Measurements from ENCODE around the gene TTC21A.

The TTC21A gene

DNA sequence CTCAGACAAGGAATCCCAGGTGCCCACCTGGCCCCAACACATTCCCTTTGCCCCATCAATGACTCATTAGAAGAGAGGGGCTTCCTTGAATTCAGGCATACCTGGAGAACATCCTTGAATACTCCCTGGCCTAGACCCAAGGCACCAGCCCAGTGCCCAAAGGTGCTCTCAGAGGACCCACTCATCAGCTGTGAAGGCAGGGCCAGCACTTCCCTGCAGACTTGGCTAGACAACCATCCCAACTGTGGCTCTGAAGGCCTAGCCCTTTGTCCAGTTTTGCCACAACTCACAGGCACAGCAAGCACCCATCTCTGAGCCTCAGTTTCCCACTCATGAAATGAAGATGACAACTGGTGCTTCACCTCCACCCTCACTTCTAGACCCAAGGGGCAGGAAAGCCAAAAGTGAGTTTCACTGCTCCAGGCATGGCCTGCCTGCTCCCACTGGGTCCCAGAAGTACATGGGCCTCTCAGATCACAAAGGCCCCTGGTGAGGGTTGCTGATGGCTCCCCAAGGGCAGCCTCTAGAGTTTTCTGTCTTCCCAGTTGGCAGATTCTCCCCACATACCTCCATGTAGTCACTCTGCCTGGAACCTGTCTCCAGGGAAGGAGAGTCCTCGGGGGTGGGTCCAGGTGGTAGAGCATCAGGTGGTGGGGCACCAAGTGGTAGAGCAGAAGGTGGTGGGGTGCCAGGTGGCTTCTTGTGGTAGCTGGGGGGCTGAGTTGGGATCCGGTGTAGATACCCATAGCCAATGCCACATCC is 7.6 kb upstream of the TTC21A start:
- no peak for DNase-seq

DNA sequence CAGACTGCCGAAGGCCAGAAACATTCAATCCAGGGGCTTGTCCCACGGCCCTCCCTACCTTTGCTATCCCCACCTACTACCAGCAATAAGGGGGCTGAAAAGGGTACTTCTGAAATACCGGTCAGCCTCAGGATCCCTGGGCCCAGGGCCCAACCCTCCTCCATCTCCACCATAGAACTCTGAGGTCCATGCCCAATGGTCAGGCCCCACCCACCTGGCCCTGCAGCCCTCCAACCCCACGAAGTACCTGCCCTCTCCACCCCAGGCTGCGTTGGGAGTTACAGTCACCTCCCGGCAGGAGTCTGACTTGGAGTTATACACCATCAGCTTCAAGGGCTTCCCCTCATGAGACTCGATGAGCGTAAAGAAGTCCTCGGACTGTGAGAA is 7.0 kb upstream of the TTC21A start:
- DNase-seq: no peak

DNA sequence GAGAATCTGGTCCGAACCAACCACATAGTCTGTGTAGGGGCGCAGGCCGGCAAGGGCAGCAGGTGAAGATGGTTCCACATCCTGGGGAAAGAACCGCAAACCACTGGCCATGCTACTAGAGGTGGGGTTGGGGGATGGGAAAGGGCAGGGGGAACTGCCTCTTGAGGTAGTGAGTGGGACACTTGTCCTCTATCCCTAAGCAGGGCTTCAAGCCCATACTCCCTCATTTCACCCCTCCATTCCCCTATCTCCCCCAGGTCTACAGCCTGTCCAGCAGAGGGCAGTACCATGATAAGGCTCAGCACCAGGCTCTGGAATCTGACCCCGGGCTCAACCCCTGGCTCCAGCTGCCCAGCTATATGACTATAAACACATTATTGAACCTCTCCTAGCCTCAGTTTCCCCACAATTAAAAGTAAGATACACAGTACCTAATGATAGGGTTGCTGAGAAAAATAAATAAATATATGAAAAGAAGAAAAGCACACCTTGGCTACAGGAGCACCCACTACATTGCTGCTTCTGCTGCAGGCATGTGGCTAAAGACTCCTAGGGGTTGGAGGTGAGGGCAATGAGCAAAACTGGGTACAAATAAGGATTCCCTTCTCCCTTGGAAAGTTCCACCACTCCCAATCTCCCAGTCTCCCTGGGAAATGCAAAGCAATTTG is 6.3 kb upstream of the TTC21A start:
- peak; percentile 67 to 75 (median 72) for DNase-seq

DNA sequence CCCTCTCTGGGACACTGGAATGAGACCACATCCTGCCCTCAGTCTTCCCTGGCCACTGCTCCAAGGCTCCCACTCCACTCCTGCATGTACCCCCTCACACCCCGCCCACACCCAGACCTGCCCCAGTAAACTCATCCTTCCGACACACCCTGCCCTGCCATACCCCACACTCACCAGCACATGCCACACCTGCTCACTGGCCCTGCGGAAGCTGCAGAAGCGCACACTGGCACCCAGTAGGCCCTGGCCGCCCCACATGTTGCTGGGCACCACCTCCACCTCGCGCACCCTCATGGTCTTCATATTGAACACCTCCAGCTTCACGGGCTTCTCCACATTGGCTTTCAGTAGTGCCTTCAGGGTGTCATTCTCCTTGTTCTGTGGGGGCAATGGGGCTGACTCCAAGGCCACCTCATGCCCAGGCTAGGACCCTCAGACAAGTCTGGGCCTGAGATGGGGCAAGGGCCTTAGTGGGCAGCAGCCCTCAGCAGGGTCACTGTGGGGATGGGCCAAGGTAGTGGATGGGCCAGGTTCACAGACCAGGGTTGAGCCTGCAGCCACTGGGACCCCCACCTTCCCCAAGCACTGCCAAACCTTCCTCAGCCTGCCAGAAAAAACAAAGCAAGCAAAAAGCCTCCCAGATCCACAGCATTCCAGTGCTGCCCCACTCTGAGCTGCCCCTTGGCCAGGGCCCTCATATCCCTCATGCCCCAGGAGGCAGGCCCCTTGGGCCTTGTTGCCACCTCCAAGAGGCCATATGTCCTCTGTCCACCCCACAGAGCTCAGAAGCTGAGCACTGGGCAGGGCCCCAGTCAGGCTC is 4.8 kb upstream of the TTC21A start:
- DNase-seq: no peak

DNA sequence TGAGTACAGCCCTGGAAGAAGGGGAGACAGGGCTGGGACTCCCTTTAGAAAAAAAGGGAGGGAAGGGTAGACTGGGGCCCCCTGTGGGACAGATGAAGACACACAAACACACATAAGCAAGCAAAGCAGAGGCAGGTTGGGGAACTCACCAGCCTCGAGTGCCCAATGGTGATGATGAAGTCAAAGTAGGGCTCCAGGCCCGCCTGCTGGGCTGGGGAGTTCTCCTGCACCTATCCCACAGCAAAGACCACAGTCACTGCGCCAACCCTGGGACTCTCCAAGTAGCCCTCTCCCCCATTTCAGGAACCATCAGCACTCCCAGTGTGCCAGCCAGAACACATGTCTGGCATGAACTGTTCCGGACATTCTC is 4.2 kb upstream of the TTC21A start:
- no peak for DNase-seq

DNA sequence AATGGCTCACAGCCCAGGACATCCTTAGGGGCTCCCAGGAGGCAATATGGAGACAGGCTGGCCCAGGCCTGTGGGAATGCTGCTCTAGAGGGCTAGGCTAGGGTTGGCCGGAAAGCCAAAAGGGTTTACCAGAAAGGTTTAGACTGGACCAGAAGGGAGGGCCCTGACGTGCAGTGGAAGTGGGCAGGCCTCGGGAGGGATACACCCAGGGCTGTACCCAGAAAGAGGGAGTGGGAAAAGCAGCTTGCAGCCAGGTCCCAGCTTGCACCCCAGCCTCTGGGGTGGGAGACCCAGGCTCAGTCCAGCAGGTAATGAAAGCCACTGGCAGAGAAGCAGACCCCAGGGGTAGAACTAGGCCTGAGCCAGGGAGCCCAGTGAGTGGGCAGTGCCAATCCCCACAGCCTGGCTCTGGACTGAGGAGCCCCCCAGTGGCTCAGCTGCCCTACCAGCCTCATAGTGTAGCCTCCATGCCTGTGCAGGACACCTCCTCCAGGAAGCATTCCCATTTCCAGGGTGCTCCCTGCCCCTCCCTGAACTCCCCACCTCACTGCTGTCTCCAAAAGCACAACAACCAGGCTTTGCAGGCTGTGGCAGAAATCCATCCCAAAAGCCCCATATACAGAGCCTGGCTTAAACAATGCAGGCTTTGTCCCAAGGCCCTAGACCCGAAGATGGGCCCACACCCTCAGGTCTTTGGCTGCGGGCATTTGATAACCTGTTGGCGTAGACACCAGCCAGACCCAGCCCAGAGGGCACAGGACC is 3.5 kb upstream of the TTC21A start:
- no peak for DNase-seq

DNA sequence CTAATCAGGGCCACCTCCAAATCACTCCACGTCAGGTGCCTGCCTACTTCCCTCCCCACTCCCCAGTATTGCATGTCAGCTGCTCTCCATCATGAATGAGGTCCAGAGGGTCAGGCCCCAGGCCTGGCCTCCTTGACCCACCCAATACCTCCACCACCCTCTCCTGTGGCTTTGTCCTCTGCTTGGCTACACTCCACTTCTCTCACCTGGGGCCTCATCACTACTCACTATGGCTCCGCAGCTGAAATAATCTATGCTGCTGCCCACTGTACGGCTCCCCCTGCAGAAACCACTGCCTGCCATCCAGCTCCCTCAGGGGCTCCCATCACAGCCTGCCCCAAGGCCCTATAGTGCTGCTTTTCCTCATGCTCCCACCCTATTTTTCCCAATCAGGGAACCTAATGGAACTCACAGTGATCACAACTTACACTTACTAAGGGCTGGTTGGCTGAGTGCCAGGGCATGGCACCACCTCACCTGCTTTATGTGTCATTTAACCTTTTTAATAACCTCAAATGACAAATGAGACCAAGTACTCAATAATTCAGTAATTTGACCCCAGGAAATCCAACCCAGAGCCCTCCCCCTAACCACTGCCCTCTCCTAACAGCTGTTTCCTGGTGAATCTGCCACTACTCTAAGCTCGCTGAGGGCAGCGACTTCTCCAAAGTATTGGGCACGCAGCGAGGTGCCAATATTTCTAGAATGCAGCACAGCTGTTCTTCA is 2.4 kb upstream of the TTC21A start:
- no peak for DNase-seq

DNA sequence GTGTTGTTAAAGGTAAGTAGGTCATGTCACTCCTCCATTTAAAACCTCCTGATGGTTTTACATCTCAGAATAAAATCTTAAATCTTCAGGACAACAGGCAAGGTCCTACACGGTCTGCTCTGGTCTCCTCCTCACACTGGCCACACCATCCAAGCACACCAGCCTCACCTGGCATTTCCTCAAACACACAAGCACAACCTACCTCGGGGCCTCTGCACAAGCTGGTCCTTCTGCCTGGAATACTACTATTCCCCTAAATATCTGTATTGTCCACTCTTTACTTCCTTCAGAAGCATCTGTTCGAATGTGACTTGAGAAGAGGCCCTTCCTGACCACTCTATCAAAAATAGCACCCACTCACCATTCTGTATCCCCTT is 1.8 kb upstream of the TTC21A start:
- DNase-seq: no peak

DNA sequence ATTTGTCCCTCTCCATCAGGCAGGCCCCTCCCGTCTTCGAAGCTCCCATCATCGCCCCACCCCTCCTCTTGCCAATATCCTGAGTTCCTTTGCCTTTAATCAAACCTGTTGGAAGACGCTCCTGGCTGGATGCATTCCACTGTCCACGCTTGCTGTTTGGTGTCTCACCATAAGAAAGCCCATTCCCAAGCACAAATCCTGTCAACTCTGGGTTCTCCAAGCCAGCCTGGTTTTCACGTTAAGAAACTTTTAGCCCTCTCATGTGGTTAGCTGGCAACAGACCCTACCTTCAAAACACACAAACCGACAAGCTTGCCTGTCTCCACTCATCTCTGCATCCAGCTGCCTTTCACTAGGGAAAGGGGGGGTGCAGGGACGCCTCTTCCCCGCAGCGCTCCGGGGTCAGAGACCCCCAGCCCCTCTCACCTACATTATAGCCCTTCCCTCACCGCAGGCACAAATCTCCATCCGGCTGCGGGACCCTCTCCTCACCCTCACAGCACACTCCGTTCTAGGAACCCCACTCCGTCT is 1.1 kb upstream of the TTC21A start:
- DNase-seq: no peak

DNA sequence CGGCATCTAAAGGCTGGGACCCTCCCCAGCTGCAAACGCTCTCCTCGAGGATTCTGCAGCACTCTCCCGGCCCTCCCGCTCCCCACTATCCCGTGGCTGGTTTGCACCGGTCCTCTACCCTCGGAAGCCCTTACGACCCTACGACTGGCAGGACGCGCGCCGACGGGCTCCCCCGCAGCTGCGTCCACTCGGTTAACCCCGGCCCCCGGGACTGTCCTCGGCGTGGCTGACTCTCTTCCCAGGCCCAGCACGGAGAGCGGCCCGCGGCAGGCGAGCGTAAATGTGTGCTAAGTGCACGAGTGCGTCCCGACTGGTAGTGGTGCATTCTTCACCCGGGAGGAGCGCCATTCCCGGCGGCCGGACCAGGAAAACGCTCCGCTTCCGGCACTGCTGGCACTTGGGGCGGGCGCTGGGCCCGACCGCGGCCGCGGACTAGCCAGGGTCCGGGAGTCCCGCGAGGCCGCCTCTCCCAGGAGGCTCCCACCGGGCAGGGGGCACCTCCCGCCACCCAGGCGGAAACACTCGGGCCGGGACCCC is 561 bp upstream of the TTC21A start:
- peak; percentile 51 to 72 (median 52) for DNase-seq

DNA sequence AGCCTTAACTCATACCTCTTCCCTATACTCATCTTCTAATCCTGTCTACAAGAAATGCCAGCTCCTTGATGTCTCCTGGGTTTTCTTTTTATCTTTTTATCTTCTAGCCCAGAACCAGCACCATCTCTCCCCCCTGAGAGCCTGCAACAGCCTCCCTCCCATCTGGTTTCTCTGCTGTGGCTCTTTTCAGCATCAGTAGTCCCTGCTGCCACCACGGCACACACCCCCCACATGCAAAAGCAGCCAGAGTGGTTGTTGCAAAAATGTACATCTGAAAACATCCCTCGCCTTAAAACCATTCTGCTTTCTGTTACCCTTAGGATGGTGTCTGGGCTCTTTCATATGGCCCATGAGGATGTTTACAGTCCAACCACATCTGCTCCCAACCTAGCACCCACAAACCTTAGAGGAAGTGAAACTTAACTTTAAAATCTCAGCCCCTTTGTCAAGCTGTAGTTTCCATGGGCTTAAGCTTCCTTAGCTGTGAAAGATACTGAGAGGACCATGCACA is 775 bp downstream of the TTC21A start:
- peak; percentile 42 to 69 (median 67) for DNase-seq

DNA sequence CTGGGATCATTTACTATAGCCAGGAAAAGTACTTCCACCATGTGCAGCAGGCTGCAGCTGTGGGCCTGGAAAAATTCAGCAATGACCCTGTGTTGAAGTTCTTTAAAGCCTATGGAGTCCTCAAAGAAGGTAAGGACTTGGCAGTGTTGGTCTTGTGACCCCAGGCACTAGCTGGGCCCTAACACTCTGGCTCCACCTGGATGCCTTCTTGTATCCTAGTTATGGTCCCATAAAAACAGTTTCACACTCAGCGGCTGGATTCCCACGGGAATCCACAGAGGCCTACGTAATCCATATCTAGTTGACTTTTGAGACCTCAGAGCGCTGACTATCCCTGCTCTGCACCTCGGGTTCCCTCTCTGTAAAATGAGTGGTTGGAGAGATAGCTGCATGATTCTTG is 1.6 kb downstream of the TTC21A start:
- no peak for DNase-seq

DNA sequence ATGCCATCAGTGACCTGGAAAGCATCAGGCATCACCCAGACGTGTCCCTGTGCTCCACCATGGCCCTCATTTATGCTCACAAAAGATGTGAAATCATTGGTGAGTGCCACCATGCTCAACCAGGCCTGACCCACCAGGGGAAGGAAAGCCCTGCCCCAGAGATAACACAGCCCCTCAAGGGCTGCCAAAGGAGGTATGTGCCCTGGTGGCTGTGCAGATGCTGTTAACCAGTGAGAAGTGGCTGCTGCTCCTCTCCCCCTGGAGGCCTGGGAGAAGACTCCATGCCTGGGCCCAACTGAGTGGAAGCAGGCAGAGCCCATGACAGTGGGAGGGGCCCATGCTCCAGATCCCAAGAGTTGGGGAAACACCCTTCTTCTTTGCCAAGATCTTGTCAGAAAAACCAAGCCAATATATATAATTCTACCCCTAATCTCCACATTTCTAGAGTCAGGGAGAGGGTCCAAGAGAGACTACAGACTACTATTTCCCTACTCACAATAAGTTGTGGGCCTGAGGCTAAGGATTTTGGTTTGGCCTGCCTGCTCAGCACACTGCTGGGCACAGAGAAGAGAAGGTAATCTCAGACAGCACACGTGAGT is 2.7 kb downstream of the TTC21A start:
- no peak for DNase-seq

DNA sequence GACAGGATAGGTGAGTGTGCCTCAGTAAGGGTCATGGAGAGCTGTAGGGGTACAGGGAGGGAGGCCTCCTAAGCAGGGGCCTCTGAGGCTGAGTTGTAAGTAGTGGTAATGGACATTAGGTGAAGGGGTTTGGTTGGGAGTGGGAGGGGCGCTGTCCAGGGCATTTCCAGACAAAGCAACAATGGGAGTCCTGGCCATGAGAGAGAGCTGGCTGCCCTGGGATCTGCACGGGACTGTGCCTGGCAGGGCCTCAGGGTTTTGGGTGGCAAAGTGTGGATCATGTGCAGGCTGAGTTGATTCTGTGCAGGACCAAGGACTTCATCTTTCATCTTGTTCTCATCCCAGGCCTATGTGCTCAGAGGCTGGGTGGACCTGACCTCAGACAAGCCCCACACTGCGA is 4.6 kb downstream of the TTC21A start:
- DNase-seq: no peak

DNA sequence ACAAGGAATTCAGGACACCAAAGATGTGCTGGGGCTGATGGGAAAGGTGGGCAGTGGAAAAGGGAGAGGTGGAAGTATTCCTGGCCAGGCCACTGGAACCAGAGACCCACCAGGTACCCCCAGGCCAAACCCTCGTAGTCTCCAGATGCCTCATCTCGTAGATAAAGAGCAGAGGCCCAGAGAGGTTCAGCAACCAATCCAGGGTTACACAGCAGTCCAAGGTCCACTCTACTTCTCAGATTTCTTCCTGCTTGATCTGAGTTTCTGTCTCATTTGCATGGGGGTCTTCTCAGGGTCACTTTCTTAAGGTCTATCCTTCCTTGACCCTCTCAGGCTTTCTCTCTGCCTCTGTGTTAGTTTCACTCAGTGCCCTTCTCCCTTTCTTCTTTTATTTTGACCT is 5.1 kb downstream of the TTC21A start:
- DNase-seq: no peak

DNA sequence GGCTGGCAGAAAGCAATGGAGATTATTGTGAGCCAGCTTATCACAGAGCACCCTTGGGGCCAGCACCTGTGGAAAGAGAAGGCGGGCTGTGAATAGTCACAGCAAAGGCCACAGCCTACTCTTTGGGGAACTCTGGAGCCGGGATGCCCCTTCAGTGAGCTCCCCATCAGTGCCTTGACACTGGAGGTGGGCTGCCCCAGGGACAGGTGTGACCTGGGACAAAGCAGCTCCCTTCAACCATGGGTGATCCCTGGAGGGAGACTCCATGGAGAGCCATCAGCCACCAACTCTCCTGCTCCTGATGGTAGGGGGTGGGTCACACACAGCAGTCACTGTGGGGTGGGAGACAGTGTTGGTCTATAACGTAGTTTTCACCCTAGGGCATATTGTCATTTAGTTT is 5.8 kb downstream of the TTC21A start:
- DNase-seq: no peak

DNA sequence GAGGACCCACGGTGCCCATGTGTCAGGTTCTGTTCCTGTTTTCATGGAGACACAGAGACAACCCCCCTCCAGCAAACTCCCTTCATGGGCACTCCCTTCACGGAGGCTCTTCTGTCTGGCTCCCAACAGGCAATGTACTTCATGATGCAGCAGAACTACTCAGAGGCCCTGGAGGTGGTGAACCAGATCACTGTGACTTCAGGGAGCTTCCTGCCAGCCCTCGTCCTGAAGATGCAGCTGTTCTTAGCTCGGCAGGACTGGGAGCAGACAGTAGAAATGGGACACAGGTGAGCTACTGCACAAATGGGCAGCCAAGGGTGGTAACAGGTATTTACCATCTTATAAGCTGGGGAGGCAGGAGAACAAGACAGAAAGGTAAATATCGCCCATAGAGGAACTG is 7.0 kb downstream of the TTC21A start:
- no peak for DNase-seq

DNA sequence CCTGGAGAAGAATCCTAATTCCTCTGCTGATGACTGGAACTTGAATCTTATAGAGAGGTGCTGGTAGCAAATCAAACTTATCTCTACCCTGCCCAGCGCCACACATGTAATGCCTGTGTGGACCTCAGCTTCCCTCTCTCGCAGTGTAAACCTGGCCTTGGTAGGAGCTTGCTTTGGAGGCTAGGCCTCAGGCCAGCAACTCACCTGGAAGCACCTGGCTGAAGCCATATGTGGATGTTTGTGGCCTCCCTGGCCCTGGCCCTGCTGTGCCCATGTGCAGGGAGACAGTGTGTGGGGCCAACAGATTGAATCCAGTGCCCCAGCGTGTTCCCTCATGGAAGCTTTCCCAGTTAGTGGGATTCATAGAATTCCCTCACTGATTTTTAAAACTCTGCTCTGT is 8.4 kb downstream of the TTC21A start:
- no peak for DNase-seq

DNA sequence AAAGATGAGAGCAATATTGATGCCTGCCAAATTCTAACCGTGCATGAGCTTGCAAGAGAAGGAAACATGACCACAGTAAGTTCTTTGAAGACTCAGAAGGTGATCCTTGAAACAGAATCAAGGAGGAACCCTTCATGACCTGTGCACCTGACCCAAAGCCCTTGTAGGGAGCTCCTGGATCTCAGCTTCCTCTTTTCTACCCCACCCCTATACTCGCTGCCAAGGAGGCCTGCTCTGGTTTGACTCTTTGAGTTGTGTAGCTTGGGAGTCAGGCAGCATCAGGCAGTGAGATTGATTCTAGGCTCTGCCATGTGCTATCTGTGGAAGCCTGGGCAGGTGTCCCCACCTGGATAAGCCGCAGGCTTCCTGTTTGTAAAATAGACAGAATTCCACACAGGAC is 10.6 kb downstream of the TTC21A start:
- DNase-seq: no peak

DNA sequence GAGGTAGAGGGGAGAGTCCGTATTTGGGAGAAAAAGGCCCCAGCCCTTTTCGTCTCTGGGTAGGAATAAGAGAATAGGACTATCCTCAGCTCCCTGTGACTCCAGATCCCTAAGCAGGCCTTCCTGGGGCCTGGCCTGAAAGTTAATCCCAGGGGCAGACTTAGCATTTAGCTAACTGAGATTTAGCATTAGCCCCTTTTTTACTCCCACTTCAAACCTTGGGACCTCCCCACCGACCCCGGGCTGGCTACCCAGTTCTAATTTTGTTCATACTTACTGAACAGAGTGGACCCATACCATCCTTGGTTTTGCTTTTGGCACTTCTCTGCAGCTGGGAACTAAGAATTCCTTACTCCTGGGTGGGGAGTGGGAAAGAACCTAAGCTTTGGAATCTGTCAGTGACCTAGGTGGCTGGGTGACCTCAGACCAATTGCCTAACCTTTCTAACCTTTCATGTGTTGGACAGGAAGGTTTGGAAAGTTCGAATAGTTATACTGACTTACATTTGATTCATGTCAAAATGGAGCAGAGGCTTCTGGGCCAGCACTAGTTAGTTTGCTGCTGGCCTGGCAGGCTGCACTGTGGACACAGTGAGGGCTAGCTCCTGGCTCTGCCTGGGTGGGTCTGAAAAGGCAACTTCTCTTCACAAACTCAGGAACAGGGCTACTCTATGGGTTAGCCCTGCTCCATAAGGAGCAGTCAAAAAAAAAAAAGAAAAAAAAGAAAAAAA is 11.6 kb downstream of the TTC21A start:
- no peak for DNase-seq

DNA sequence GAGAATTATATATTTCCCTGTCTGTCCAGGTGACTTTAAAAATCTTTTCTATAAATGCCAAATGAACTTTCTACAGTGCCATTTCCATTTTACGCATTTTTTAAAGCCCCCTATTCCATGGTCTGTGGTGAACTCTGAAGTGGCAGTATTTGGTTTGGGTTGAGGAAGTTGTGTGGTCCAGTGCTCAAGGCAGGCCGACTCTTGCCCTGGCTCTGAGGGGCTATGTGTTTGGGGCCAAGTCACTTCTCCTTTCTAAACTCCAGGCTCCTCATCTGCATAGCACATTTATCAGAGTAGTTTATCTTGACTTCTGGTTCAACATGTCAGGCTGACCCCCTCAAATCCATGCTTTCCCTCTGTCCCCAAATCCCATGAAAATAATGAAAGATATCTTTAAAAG is 14.1 kb downstream of the TTC21A start:
- DNase-seq: no peak
